HepG2 (cell line): ENCODE data around the gene BATF2.

ENCODE experiments used
- MYC ChIP-seq: sonication (generic); formaldehyde crosslinking; IDR thresholded peaks from 2 replicates; pipeline ENCODE4 v1.9.0; 2021; ENCODE audit warnings: missing genetic modification reagents, borderline replicate concordance
- SKIL ChIP-seq: sonication (generic); formaldehyde crosslinking; IDR thresholded peaks from 2 replicates; pipeline ENCODE4 v1.8.0; 2022; ENCODE audit warnings: missing genetic modification reagents, mild to moderate bottlenecking, moderate library complexity, borderline replicate concordance
- SMARCE1 ChIP-seq: fragments of 450-650 bp; IDR thresholded peaks from 2 replicates; pipeline ENCODE4 v1.6.1; 2017; ENCODE audit warnings: borderline replicate concordance
- USF2 ChIP-seq, 2 experiments: sonication (generic) in 1 of 2; formaldehyde crosslinking in 1 of 2; IDR thresholded peaks; 2 replicates each; pipeline versions ENCODE4 v1.5.1 to v1.6.1; 2011 to 2020; ENCODE audit warnings: borderline replicate concordance in 1 of 2, low read depth in 1 of 2, low read length in 1 of 2, mild to moderate bottlenecking in 1 of 2, missing genetic modification reagents in 1 of 2, moderate library complexity in 1 of 2
- ZHX1 ChIP-seq: sonication (generic); formaldehyde crosslinking; IDR thresholded peaks from 2 replicates; pipeline ENCODE4 v1.8.1; 2022; ENCODE audit warnings: low read depth, mild to moderate bottlenecking, missing genetic modification reagents

- TF ChIP-seq SMARCE1 (no peak), SKIL (CRISPR knock-in tag) (no peak), ZHX1 (no peak), USF2 (IDR thresholded peaks at IDR 0.05; ENCODE audit: low read depth, low read length) (no peak), USF2 (CRISPR knock-in tag; IDR thresholded peaks at IDR 0.05; ENCODE audit: borderline replicate concordance) (no peak), MYC (no peak)
Measured at GRCh38 chr11:65002706-65003105, 5.9 kb upstream of the BATF2 start.
